HG02763 (cell line): ENCODE measurements around the gene KIAA0319L.
"Not testable (repeated sequence)": the region's sequence is repeated elsewhere in the genome, so short reads cannot be mapped to it uniquely, and the experiment has no call there.

Experiments
- ATAC-seq: cut with Tn5 transposase; IDR thresholded peaks from one replicate; pipeline ENCODE4 v1.9.1; 2021; ENCODE audit warnings: mild to moderate bottlenecking, moderate library complexity; ENCODE audit not compliant: unreplicated experiment

Gene KIAA0319L

DNA sequence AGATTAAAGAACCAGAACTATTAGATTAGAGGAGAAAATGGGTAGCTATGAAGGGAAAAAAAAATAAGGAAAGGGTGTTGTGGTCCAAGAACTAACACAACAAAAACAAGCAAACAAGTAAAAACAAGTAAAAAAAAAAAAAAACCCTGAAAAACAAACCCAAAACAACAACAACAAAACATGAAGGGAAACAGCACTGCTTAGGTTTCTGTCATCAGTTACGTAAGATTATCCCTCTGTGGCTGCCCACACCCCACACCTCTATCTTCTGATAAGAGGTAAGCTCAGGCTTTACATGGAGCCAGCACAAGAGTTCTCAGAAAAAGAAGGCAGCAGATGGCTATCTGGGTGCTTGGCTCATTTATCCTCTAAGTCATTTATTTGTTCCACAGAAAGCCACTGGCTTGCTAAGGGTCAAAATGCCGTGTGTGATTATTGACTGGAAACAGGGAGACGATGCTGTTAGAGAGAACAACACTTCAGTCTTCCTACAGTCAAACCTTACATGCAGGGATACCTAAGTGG lies 57.5 kb downstream of the KIAA0319L start:
- no peak for ATAC-seq

DNA sequence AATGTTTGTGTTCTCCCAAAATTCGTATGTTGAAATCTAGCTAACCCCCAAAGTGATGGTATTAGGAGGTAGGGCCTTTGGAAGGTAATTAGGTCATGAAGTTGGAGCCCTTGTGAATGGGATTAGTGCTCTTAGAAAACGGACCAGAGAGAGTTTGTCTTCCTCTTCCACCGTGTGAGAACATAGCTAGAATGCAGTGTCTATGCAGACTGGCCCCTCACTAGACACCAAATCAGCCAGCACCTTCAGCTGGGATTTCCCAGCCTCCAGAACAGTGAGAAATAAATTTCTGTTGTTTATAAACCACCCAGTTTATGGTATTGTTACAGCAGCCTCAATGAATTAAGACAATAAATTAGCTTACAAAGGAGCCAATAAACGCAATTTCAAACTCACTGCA lies 58.0 kb downstream of the KIAA0319L start:
- ATAC-seq: no peak

DNA sequence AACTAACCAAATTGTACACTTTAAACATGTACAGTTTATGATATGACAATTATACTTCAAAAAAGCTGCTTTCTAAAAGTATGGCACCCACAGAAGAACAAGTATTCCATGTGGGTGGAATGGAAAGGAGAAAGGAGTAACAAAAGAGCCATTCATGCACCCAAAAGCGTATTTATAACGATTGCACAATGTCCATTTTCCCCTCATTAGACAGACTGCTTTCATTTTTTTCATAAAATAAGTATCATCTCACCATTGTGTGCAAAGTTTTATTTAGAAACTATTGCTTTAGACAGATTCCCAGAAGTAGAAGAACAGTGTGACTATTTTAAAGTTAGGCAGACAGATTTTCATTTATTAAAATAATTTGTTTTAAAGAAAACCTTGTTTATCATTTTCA lies 59.6 kb downstream of the KIAA0319L start:
- no peak for ATAC-seq

DNA sequence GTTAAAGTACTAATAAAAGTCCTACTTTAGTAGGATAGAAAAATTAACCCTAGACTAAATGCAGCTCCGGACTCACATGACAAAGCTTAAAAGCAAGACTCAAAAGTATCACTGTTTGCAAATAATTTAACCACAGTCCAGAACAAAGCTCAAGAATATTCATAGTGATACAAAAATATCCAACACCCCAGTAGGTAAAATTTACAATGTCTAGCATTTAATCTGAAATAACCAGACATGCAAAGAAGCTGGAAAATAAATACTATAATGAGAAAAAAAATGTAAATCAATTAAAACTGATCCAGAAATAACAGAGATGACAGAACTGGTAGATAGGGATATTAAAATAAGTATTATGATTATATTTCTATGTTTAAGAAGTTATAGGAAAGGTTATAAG lies 67.0 kb downstream of the KIAA0319L start:
- ATAC-seq: no peak

DNA sequence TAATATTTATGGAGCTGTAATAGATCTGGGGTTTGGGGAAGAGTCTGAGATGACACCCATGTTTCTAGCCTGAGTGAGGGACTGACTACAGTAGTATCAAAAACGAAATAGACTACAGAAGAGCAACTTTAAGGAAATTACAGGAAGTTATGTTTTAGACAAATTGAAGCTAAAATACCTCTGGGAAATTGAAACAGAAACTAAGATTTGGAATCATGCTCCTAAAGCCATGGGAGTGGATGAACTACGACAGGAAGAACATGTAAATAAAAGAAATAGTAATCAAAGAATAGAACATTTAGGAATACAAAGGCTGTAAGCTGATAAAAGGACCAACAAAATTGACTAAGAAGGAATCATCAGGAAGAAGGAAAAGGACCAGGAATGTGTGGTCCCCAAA lies 68.9 kb downstream of the KIAA0319L start:
- ATAC-seq: no peak

DNA sequence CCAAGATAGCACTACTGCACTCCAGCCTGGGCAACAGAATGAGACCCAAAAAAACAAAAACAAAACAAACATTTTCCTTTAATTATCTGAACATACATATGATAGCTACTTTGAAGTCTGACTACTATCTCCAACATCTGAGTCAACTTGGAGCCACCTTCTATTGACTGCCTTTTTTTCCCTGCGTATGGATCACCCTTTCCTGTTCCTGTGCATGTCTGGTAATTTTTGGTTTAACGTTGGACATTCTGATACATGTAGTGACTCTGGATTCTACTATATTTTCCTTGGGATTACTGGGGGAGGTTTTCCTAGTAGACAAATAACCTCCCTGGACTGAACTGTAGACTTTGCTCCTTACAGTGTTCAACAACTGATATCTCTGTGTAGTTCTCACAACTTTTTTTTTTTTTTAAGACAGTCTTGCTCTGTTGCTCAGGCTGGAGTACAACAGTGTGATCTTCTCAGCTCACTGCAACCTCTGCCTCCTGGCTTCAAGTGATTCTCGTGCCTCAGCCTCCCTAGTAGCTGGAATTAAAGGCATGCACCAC lies 70.3 kb downstream of the KIAA0319L start:
- no peak for ATAC-seq

DNA sequence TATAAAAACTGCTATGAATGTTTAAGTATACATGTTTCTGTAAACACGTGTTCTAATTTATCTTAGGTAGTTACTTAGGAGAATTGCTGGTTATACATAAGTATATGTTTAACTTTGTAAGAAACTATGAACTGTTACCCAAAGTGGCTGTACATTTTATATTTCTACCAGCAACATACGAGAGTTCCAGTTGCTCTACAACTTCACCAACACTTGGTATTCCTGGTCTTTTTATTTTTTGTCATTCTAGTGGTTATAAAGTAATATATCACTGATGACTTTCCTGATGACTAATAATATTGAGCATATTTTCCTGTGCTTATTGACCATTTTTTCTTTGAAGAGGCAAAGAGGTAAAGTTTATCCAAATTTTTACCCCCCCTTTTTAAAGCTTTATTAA lies 76.0 kb downstream of the KIAA0319L start:
- ATAC-seq: no peak

DNA sequence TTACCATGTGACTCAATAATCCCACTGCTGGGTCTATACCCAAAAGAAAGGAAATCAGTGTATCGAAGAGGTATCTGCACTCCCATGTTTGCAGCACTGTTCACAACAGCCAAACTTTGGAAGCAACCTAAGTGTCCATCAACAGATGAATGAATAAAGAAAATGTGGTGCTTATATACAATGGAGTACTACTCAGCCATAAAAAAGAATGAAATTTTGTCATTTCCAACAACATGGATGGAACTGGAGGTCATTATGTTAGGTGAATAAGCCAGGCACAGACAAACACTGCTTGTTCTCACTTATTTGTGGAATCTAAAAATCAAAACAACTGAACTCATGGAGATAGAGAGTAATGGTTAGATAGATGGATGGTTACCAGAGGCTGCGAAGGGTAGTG lies 79.3 kb downstream of the KIAA0319L start:
- ATAC-seq: no peak

DNA sequence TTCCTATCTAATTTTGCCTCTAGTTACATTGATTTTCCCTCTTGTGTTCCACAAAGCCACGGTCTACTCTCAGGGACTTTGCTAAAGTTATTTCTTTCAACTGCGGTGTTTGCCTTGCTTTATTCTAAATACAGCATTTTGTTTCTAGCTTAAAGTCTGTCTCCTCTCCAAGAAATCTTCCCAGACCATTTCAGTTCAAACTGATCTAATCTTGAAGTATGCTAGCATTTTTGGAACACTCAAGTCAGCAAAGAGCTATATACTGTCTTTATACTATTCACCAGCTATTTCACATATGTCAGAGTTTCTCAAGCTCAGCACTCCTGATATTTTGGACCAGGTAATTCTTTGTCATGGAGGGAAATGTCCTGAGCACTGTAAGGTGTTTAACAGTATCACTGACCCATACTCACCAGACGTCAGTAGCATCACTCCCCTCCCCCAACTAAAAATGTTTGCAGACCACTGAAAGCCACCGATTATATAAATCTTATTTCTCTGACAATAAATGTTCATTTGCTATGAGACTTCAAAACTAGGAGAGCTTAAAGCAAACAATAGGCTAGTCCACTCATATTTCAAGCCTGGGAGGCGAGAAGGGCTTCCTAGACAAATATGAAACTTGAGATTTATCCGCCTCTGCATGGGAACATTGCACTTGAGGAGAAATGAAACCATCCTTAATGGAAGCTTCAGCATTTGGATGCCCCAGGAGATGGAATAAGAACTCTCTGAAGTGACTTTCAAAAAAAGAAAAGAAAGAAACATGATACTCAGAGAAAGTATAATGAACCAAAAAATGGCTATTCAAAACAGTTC lies 81.1 kb downstream of the KIAA0319L start:
- ATAC-seq: no peak

DNA sequence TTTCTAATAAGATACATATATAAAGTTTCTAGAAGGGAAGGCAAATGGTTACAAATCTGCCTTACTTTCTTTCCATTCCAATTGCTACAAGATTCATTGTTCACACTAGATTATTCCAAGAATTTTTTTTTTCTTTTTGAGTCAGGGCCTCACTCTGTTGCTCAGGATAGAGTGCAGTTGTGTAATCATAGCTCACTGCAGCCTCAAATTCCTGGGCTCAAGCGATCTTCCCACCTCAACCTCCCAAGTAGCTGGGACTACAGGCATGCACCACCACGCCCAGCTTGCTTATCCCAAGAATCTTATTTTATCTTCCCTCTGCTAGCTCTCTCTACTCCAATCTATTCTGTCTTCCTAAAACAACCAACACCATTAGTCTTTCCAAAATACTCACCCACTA lies 81.8 kb downstream of the KIAA0319L start:
- no peak for ATAC-seq

DNA sequence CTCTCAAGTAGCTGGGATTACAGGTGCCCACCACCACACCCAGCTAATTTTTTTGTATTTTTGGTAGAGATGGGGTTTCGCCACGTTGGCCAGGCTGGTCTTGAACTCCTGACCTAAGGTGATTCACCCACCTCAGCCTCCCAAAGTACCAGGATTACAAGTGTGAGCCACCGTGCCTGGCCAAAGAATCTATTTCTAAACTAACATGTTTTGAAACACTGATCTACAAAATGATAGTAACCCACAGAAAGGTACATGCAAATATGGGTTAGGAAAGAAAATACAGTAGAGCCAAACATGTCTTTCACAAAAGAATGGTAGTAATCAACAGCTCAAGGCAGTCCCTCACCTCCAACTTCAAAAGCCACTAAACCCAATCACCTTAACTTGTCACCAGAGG lies 84.0 kb downstream of the KIAA0319L start:
- ATAC-seq: not testable (repeated sequence)

DNA sequence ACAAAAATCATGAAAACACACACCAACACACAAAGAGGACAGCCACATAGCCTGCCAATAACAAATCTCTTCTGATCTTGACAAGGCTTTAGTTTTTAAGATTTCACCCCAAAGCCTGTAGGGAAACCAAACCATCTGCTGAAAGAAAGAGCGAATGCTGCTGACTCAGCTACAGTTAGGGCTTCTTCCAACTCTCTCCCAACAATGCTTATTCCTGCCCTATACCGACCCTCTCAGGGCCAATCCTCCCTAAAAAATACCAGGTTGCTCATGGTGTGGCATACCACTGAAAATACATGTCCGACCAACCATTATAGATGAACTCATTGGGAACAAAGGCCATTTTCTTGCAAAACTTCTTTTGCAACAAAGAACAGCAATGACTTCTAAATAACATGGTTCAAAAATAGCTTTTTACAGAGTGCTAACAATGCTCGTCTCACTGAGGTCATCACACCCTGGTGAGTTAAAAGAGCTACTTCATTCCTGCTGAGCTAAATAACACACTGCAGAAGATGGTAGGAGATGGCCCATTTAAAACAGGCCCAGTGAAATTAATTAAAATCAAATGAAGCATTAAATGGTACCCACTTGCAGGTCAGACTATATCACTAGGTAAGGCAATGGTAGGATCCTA lies 86.1 kb downstream of the KIAA0319L start:
- ATAC-seq: no peak

DNA sequence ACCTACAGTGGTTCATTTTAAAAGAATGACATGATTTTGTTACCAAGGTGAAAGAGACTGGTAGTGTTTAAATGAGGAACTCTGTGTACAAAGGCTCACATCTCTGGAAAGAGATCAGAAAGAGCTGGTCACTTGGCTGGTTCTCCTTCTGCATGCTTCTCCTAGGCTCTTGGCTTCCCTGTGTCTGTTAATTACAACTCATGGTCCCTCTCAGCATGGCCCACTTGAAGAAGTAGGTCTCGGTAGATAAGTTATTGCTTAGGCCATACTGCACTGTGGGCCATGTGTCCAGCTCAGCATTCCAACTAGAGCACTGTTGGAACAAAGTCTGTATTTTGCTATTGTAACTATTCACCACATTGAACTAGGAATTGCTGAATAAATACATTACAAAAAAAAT lies 91.1 kb downstream of the KIAA0319L start:
- no peak for ATAC-seq

DNA sequence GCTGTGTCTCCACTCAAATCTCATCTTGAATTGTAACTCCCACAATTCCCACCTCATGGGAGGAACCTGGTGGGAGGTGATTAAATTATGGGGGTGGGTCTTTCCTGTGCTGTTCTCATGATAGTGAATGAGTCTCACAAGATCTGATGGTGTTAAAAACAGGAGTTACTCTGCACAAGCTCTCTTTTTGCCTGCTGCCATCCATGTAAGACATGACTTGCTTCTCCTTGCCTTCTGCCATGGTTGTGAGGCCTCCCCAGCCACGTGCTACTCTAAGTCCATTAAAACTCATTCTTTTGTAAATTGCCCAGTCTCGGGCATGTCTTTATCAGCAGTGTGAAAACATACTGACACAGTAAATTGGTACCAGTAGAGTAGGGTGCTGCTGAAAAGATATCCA lies 93.5 kb downstream of the KIAA0319L start:
- not testable (repeated sequence) for ATAC-seq

DNA sequence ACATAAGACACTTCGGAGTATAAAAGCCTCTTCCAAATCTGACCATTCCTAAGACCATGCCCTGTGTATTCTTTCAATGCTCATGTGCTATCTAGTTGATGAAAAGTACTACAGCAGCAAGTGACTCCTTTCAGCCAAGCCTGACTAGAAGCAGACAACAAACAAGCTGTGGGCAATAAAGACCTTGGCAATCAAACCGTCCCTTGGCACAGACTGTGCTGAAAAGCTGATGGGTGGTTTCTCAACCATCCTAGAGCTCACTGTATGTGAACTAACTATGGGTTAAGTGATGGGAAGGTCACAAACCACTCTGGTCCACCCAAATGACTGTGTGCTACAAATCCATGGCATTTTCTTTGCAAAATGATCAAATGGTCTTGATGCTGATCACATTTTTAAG lies 94.0 kb downstream of the KIAA0319L start:
- ATAC-seq: no peak

DNA sequence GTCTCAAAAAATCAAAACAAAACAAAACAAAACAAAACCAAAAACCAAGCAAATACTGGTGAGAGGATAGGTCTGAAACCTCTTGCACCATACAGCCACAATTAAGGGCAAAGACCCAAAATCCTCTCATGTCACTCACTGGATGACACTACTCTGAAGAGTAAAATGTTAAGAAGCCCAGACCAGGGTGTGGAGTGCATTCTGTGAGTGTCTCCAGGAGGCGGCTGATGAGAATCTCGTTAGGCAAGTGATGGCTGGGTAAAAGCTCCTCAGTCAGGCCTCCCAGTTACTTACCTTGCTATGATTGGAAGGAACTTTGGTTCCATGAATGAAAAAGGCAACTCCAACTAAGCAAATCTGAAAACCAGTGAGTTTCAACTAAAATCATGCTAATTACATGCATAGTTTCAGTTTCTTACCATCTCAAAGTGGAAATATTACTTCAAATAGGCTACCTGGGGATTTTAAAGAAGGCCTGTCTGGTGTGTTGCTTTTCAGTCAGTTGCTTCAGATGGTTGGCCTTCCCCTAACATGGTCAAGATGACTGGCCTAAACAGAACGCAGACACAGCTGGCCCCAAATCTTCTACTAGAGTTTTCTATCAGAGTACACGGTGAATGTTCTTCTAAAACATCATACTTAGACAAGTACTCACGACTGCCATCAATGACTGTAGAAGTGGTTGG lies 95.1 kb downstream of the KIAA0319L start:
- no peak for ATAC-seq

DNA sequence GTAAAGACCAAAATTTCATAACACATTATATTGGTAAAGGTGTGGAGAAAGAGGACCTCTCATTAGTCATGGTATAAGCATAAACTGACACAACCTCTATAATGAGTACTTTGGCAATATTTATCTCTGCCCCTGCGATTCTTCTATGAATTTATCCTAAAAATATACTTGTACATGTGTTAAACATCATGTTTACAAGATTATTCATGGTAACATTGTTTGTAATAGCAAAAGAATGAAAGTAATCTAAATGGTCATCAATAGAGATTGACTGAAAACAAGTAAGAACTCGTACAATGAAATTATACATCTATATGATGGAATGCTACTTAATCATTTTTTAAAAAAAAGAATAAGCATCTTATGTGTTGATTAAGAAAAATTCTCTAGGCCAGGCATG lies 96.4 kb downstream of the KIAA0319L start:
- ATAC-seq: no peak

DNA sequence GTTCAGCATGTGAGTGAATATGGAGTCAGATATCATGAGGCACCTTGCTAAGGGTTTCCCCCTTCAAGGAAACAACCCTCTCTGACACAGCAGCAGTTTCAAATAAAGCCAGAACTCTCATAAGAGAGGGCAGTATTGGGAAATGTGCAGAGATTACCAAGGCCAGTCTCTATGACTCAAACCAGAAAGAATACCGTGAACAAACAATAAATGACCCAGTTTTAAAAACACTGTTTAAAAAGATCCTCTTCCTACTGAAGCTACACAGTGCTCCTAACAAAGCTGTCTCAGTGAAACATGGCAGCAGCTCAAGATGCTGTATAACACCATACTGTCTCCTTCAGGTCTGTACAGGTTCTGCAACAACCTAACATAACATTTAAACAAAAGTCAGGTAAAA lies 102.6 kb downstream of the KIAA0319L start:
- no peak for ATAC-seq

DNA sequence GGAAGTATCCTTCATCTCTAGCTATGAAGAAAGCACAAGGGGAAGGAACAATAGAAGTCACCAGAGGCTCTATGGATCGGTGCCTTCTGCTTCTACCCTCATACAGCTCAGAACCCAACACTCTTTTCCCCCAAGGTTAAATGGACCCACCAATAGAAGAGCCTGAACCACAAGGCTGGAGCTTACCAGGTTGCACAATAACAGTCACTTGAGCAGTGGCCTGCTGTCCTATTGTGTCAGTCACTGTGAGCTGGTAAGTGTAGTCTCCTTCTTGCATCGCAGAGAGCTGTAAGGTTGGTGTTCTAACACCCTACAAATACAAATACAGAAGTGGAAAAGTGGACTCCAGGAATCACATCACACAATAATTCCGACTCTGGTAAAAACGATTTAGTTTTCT lies 103.0 kb downstream of the KIAA0319L start:
- ATAC-seq: no peak

DNA sequence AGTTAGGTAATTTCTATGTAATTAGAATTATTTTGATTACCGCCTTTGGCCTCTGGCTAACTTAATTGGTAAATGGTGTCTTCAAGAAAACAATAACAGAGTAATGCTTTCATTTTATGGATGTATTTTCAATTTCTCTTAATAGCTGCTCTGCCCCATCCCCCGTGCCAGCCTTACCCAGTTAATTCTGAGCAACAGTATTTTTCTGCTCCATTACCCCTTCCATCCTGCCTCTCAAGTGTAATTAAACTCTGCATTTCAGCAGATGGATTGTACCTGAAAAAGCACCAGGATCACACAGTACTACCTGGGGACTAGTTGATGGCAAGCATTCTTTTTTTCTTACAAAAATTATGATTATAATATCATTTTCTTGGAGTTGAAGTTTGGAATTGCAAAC lies 104.2 kb downstream of the KIAA0319L start:
- ATAC-seq: no peak

DNA sequence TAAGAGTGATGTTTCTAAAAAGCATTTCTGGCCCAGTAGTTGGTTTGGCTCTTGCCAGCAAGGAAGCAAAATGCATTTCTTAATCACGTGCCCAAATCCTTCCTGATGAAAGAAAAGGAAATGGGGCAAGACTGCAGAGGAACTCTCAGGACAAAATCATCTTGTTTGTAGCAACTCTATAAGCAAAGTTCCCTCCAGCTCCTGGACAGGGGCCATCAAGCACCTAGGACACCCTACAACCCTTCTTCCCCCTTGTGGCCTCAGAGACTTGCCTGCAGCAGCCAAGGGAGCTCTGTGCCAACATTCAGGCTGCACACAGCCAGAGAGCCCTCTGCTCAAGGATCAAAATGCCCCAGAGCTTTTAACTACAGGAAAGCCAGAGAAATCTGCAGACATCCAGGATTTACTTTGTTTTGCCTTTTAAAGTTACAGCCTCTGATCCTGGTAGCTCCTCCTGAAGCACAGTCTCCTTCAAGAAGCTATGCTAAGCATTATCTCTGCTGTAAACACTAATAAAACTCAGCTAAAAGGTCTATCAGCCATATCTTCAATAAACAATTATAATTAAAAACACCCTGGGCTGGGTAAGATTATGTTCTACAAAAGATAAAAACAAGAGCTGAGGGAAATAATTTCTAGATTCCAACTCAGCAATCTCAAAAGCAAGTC lies 105.0 kb downstream of the KIAA0319L start:
- ATAC-seq: no peak
